PFSK-1 (cell line): ENCODE data around the gene SCGB1C2.

ENCODE experiments used
- FOXP2 ChIP-seq: optimal IDR thresholded peaks from 2 replicates; pipeline ENCODE3; 2011; ENCODE audit warnings: borderline replicate concordance, control low read depth, inconsistent platforms; ENCODE audit not compliant: insufficient read depth; ENCODE audit errors: extremely low read length, extremely low read depth
- POLR2AphosphoS5 ChIP-seq: IDR thresholded peaks from 2 replicates; pipeline ENCODE4 v1.6.1; 2012; ENCODE audit warnings: low read depth, mild to moderate bottlenecking, control low read depth, low read length, moderate library complexity
- SIN3A ChIP-seq: IDR thresholded peaks from 2 replicates; pipeline ENCODE4 v1.6.1; 2012; ENCODE audit warnings: mild to moderate bottlenecking, low read length, moderate library complexity, borderline replicate concordance; ENCODE audit not compliant: insufficient read depth
- TAF1 ChIP-seq: IDR thresholded peaks from 2 replicates; pipeline ENCODE4 v1.6.1; 2012; ENCODE audit warnings: low read length, control low read depth, borderline replicate concordance; ENCODE audit not compliant: insufficient read depth
- TF ChIP-seq, protein P1 (sequence below), 2 experiments: IDR thresholded peaks; 2 replicates each; pipeline versions ENCODE4 v1.6.1 to v1.8.0; 2011 to 2012; ENCODE audit warnings: low read depth in 2 of 2, low read length in 2 of 2, control low read depth in 1 of 2, inconsistent platforms in 1 of 2, mild to moderate bottlenecking in 1 of 2, moderate library complexity in 1 of 2; ENCODE audit not compliant: insufficient read depth in 1 of 2

The SCGB1C2 gene

DNA sequence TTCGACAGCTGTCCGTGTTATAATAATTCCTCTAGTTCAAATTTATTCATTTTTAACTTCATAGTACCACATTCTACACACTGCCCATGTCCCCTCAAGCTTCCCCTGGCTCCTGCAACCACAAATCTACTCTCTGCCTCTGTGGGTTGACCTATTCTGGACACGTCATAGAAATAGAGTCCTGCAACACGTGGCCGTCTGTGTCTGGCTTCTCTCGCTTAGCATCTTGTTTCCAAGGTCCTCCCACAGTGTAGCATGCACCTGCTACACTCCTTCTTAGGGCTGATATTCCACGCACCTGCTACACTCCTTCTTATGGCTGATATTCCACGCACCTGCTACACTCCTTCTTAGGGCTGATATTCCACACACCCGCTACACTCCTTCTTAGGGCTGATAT is 16.5 kb downstream of the SCGB1C2 start:
- TF ChIP-seq FOXP2 (no peak), TAF1 (no peak), SIN3A (no peak), POLR2AphosphoS5 (no peak)
- TF ChIP-seq, protein P1, sequence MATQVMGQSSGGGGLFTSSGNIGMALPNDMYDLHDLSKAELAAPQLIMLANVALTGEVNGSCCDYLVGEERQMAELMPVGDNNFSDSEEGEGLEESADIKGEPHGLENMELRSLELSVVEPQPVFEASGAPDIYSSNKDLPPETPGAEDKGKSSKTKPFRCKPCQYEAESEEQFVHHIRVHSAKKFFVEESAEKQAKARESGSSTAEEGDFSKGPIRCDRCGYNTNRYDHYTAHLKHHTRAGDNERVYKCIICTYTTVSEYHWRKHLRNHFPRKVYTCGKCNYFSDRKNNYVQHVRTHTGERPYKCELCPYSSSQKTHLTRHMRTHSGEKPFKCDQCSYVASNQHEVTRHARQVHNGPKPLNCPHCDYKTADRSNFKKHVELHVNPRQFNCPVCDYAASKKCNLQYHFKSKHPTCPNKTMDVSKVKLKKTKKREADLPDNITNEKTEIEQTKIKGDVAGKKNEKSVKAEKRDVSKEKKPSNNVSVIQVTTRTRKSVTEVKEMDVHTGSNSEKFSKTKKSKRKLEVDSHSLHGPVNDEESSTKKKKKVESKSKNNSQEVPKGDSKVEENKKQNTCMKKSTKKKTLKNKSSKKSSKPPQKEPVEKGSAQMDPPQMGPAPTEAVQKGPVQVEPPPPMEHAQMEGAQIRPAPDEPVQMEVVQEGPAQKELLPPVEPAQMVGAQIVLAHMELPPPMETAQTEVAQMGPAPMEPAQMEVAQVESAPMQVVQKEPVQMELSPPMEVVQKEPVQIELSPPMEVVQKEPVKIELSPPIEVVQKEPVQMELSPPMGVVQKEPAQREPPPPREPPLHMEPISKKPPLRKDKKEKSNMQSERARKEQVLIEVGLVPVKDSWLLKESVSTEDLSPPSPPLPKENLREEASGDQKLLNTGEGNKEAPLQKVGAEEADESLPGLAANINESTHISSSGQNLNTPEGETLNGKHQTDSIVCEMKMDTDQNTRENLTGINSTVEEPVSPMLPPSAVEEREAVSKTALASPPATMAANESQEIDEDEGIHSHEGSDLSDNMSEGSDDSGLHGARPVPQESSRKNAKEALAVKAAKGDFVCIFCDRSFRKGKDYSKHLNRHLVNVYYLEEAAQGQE (IDR thresholded peaks at IDR 0.05; ENCODE audit: insufficient read depth in 1 of 2, low read depth in 2 of 2, low read length in 2 of 2) = no peak

DNA sequence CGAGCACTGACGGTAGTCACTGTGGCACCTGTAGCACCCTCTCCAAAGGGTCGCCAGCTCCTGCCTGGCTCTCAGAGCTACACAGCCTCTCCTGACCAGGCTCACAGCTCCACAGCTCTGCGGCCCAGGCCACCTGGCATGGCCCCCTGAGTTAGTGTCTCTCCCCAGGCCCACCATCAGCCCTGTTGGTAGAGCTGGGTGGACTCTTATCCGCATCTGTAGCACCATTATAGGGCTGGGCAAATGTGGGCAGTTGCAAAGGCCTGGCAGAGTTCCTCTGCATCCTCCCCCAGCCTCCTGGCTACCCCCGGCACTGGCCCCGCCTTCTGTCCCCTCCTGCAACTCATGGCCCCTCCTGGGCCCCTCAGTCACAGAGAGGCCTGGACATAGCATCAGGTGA is 18.2 kb downstream of the SCGB1C2 start:
- TF ChIP-seq SIN3A (no peak), FOXP2 (no peak), POLR2AphosphoS5 (no peak), TAF1 (no peak)
- TF ChIP-seq, protein P1 (IDR thresholded peaks at IDR 0.05; ENCODE audit: insufficient read depth in 1 of 2, low read depth in 2 of 2, low read length in 2 of 2) = no peak

DNA sequence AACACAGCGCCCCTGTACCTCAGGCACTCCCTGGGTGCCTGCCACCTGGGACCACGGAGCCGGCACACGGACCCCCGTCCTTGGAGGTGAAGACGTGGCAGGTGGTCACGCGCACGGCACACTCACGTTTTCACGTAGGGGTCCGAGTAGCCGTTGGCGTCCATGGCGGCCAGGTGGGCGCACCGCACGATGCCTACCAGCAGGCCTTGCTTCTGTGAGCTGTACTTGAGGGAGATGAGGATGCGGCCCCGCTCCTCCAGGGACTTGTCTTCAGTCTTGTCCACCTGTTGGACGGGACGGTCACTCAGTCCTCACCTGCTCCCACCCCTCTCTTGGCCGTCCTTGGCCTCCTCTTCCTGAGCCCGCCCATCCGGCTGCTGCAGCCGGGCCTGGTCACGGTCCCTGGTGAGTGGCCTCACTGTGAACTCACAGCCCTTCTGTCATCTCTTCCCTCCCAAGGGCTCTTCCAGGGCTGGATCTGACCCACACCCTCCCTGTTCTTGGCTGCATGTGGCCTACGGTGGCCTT is 18.8 kb downstream of the SCGB1C2 start:
- TF ChIP-seq SIN3A (no peak), TAF1 (no peak), FOXP2 (no peak), POLR2AphosphoS5 (no peak)
- TF ChIP-seq, protein P1 (IDR thresholded peaks at IDR 0.05; ENCODE audit: insufficient read depth in 1 of 2, low read depth in 2 of 2, low read length in 2 of 2) = no peak

DNA sequence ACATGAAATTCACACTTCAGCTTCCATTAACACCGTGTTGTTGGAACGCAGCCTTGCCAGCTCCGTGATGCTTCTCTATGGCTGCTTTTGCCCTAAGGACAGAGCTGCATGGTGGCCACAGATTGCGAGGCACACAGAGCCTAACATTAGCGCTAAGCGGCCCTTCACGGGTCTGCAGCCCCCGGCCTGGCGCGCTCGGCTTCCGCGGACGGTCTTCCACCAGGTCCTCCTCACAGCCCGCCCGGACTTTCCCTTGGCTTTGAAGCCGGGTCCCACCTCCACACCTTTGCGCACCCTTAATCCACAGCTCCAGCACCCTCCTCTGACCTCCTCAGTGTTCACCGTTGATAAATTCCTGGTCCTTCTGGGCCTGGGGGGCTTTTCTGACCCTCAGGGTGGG is 19.6 kb downstream of the SCGB1C2 start:
- TF ChIP-seq POLR2AphosphoS5 (no peak), FOXP2 (no peak), TAF1 (no peak), SIN3A (no peak)
- TF ChIP-seq, protein P1 (IDR thresholded peaks at IDR 0.05; ENCODE audit: insufficient read depth in 1 of 2, low read depth in 2 of 2, low read length in 2 of 2) = no peak

DNA sequence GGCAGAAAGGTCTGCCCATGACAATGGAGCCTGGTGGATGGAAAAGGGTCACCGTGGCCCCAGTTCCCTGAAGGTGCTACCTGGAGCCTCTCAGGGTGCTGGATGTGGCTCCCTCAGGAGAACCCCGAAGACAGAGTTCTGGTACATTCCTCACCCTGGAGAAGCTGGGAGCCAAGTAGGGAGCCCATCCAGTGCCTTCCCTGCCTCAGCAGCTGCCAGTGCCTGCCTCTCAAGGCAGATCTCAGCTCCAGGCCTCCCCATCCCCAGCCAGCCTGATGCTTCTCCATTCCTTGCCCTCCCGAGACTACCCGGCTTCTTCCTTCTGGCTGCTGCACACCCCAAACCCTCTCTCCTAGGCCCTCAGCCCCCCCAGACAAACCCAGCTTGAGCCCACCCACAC is 20.5 kb downstream of the SCGB1C2 start:
- TF ChIP-seq TAF1 (no peak), POLR2AphosphoS5 (no peak), SIN3A (no peak), FOXP2 (no peak)
- TF ChIP-seq, protein P1 (IDR thresholded peaks at IDR 0.05; ENCODE audit: insufficient read depth in 1 of 2, low read depth in 2 of 2, low read length in 2 of 2) = no peak
